Measurements from ENCODE around the gene PSKH1. TPM values are rescaled to one million over a fixed set of nuclear protein-coding genes. Genes with fewer than 3 reads are reported as not detected.
A peak's percentile ranks its signal among the peaks of the same experiment; 100 is the strongest.

The PSKH1 gene
- total RNA-seq, 1 experiment from 2014 or later: 24.2 TPM

GRCh38 chr16:67965668-67966548 is 72.9 kb downstream of the PSKH1 start:
- Histone ChIP-seq H3K4me3 (ENCODE audit: low read depth, low read length, poor library complexity, severe bottlenecking) (no peak overlapping the region), H3K4me1 (ENCODE audit: insufficient read depth, low read length, poor library complexity, severe bottlenecking) (peaks cover 19% of the 10 kb centered on the region), H3K36me3 (ENCODE audit: insufficient read depth, low read length, poor library complexity, severe bottlenecking) (peaks cover 18% of the 10 kb centered on the region), H3K27me3 (replicated peaks; ENCODE audit: insufficient read depth, low read depth, low read length, poor library complexity) (no peaks in the 10 kb centered on the region), H3K27ac (ENCODE audit: low read depth, low read length, poor library complexity, severe bottlenecking) (peak overlapping the region; percentile 54), H3K9me3 (ENCODE audit: low read depth, low read length, poor library complexity, severe bottlenecking) (no peaks in the 10 kb centered on the region)
- POLR2A ChIA-PET (ENCODE audit: low non-redundant PET): interaction anchor here (0.6 kb wide), 1 partner anchor 119 kb away, joined by 4 read pairs; the partner anchor contains the start of gene NFATC3
- TF ChIP-seq CTCF (conservative IDR thresholded peaks at IDR 0.05; ENCODE audit: low read depth, low read length) (no peak), EZH2 (IDR thresholded peaks at IDR 0.05; ENCODE audit: borderline replicate concordance, low read depth, low read length, poor library complexity, severe bottlenecking) (no peak)
- CTCF ChIA-PET: interaction anchor here (0.5 kb wide), 1 partner anchor 128 kb away, joined by 3 read pairs; no protein-coding TSS in a partner anchor
- intact Hi-C loops (cut with micrococcal nuclease; ENCODE audit: unreplicated experiment): no loop called here
- no TSS peak for BruUV-seq (replicated peaks)
- no peak for DNase-seq (ENCODE audit: low spot score)

DNA sequence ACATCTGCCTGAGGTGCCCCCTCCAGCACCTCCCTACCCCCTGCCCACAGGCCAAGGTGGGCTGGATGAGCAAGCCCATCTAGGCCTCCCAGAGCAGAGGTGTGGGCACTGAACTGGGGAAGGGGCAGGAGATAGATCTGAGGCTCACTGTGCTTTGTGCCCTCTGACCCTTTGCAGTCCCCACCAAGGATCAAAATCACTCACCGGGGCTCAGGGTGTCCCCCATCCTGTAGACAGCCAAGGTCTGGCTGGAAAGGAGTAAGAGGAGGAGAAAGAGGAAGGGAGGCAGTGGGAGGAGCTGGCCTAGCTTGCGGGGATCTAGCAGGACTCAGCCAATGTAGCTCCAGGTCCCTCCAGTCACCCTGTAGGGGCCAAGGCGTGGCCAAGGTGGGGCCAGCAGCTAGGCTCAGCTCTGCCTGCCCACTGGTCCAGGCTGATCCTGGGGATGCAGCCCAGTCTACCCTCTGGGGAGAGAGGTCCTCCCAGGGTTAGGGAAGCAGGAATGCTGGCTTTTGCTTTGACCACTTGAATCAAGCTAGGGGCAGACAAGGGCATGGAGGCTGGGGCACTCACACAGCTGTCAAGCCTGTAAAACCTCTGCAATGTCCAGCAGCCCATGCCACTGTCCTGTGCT is 73.6 kb downstream of the PSKH1 start:
- ChIA-PET POLR2A (ENCODE audit: low non-redundant PET) (no interaction called here), CTCF (interaction anchor here (0.5 to 0.7 kb wide), 2 partner anchors 129 to 446 kb away, joined by 3 read pairs; no protein-coding TSS in a partner anchor)
- Histone ChIP-seq H3K36me3 (ENCODE audit: insufficient read depth, low read length, poor library complexity, severe bottlenecking) (peaks cover 11% of the 10 kb centered on the region), H3K4me3 (ENCODE audit: low read depth, low read length, poor library complexity, severe bottlenecking) (peak overlapping the region; percentile 68), H3K9me3 (ENCODE audit: low read depth, low read length, poor library complexity, severe bottlenecking) (no peaks in the 10 kb centered on the region), H3K27me3 (replicated peaks; ENCODE audit: insufficient read depth, low read depth, low read length, poor library complexity) (no peaks in the 10 kb centered on the region), H3K27ac (ENCODE audit: low read depth, low read length, poor library complexity, severe bottlenecking) (peak overlapping the region; percentile 54), H3K4me1 (ENCODE audit: insufficient read depth, low read length, poor library complexity, severe bottlenecking) (peaks cover 19% of the 10 kb centered on the region)
- BruUV-seq (replicated peaks): no TSS peak
- intact Hi-C loops (cut with micrococcal nuclease; ENCODE audit: unreplicated experiment): no loop called here
- TF ChIP-seq CTCF (conservative IDR thresholded peaks at IDR 0.05; ENCODE audit: low read depth, low read length) (no peak), EZH2 (IDR thresholded peaks at IDR 0.05; ENCODE audit: borderline replicate concordance, low read depth, low read length, poor library complexity, severe bottlenecking) (no peak)
- DNase-seq (ENCODE audit: low spot score): no peak

DNA sequence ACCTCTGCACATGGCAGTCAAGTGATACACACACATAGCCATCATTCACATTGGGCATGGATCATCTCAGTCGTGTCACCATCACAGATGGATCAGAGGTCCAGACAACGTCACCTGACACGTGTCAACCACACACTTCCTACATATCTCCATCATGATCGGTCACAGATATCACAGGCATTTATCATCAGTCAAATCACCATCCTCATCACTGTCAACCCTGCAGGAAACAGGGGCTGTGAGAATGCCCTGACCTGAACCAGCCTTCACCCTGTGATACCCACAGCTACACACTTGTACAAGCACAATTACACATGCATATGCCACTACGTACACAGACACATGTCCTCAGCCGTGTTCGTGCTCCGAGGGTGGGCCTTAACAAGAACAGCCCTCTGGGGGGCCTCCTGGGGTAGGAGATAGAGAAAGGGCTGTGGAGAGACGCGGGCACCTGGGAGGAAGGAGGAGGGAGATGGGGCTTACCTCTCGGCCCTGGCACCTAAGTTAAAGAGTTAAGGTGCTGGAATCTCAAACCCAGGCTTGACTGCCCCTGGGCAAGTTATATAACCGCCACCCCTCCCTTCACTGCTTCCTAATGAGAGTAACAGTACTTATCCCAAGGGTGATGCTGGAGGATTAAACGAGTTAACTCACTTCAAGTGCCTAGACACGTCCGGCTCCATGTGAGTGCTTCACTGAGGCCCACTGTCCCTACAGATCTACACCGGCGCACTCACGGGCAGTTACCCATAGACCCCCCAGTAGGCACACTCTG is 74.3 kb downstream of the PSKH1 start:
- no peaks in the 10 kb centered on the region for H3K27me3 ChIP-seq (replicated peaks; ENCODE audit: insufficient read depth, low read depth, low read length, poor library complexity)
- peaks cover 19% of the 10 kb centered on the region for H3K4me1 ChIP-seq (ENCODE audit: insufficient read depth, low read length, poor library complexity, severe bottlenecking)
- H3K36me3 ChIP-seq (ENCODE audit: insufficient read depth, low read length, poor library complexity, severe bottlenecking): peaks cover 4% of the 10 kb centered on the region
- peak overlapping the region; percentile 87 for H3K27ac ChIP-seq (ENCODE audit: low read depth, low read length, poor library complexity, severe bottlenecking)
- peak overlapping the region; percentile 68 for H3K4me3 ChIP-seq (ENCODE audit: low read depth, low read length, poor library complexity, severe bottlenecking)
- no peaks in the 10 kb centered on the region for H3K9me3 ChIP-seq (ENCODE audit: low read depth, low read length, poor library complexity, severe bottlenecking)
- POLR2A ChIA-PET (ENCODE audit: low non-redundant PET): no interaction called here
- TF ChIP-seq CTCF (conservative IDR thresholded peaks at IDR 0.05; ENCODE audit: low read depth, low read length): no peak
- TF ChIP-seq EZH2 (IDR thresholded peaks at IDR 0.05; ENCODE audit: borderline replicate concordance, low read depth, low read length, poor library complexity, severe bottlenecking): no peak
- intact Hi-C loops (cut with micrococcal nuclease; ENCODE audit: unreplicated experiment): no loop called here
- CTCF ChIA-PET: interaction anchor here (0.7 kb wide), 1 partner anchor 446 kb away, joined by 3 read pairs; no protein-coding TSS in a partner anchor
- DNase-seq (ENCODE audit: low spot score): peak; percentile 45
- TSS peak; percentile 39 for BruUV-seq (replicated peaks)

All from A673 (cell line).